ENCODE data around the gene KCNJ9.

KCNJ9 gene

DNA sequence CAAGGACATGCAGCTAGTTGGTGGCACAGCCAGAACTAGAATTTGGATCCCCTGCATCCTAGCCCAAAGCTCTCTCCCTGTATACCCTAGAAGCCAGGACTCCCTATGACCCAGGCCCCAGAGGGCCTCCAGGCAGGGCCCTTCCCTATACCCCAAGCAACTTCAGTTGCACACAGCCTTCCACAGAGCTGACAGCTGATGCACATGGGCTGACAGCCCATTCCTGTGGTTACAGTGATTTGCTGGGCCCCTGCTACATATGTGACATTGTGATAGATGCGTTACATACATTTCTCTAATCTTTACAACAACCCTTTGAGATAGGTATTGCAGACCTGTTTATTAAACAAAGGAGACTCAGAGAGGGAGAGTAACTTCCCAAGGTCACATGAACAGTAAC is 40.0 kb downstream of the KCNJ9 start:
- Histone ChIP-seq H3K4me3 (ENCODE audit: low read depth, low read length) (no peak overlapping the region), H4K12ac (ENCODE audit: low read depth, low read length) (no peak overlapping the region), H2BK5ac (ENCODE audit: low read depth, low read length, poor library complexity) (no peak overlapping the region), H2AFZ (ENCODE audit: insufficient read depth, low read length, poor library complexity) (no peak overlapping the region), H4K8ac (ENCODE audit: low read depth, low read length) (no peak overlapping the region), H3K4me2 (ENCODE audit: low read length) (no peak overlapping the region), H3K79me2 (ENCODE audit: control insufficient read depth, insufficient read depth, low read length, poor library complexity) (no peaks in the 10 kb centered on the region), H3K79me1 (ENCODE audit: low read length) (no peaks in the 10 kb centered on the region), H3K4ac (ENCODE audit: low read depth, low read length) (no peak overlapping the region), H3K36me3 (ENCODE audit: control insufficient read depth in 1 of 2, insufficient read depth in 2 of 2, low read length in 2 of 2) (no peaks in the 10 kb centered on the region), H2AK5ac (ENCODE audit: low read length) (no peak overlapping the region), H2BK12ac (ENCODE audit: low read length) (no peak overlapping the region), H4K91ac (ENCODE audit: low read depth, low read length) (no peak overlapping the region), H3K9ac (ENCODE audit: low read length) (no peak overlapping the region), H3K27me3 (ENCODE audit: insufficient read depth, low read length) (no peaks in the 10 kb centered on the region), H3K14ac (ENCODE audit: low read length) (no peak overlapping the region), H3K18ac (ENCODE audit: low read length) (no peak overlapping the region), H3K23ac (ENCODE audit: low read length) (no peak overlapping the region), H3K27ac (ENCODE audit: low read depth, low read length) (no peak overlapping the region), H3K9me3 (ENCODE audit: insufficient read depth, low read depth, low read length) (no peaks in the 10 kb centered on the region), H2BK120ac (ENCODE audit: insufficient read depth, low read length, poor library complexity) (no peak overlapping the region), H3K4me1 (ENCODE audit: control insufficient read depth in 1 of 2, insufficient read depth in 2 of 2, low read length in 2 of 2) (peaks cover 5 to 10% of the 10 kb centered on the region in 2 experiments)
- no CpG with 5 or more reads among the region's 1 CpG for WGBS (ENCODE audit: extremely low coverage, insufficient coverage, insufficient read length)
- no peak for DNase-seq

- no peak overlapping the region for H3K4ac ChIP-seq (ENCODE audit: low read depth, low read length)
- H3K4me1 ChIP-seq (ENCODE audit: control insufficient read depth in 1 of 2, insufficient read depth in 2 of 2, low read length in 2 of 2) = peaks cover 5 to 10% of the 10 kb centered on the region in 2 experiments
- H3K79me2 ChIP-seq (ENCODE audit: control insufficient read depth, insufficient read depth, low read length, poor library complexity) = no peaks in the 10 kb centered on the region
- no peak overlapping the region for H2BK12ac ChIP-seq (ENCODE audit: low read length)
- no peak overlapping the region for H4K8ac ChIP-seq (ENCODE audit: low read depth, low read length)
- H2AK5ac ChIP-seq (ENCODE audit: low read length) = no peak overlapping the region
- no peak overlapping the region for H3K18ac ChIP-seq (ENCODE audit: low read length)
- no peak overlapping the region for H2AFZ ChIP-seq (ENCODE audit: insufficient read depth, low read length, poor library complexity)
- no peaks in the 10 kb centered on the region for H3K27me3 ChIP-seq (ENCODE audit: insufficient read depth, low read length)
- no peak overlapping the region for H2BK120ac ChIP-seq (ENCODE audit: insufficient read depth, low read length, poor library complexity)
- H3K27ac ChIP-seq (ENCODE audit: low read depth, low read length) = no peak overlapping the region
- H4K91ac ChIP-seq (ENCODE audit: low read depth, low read length) = no peak overlapping the region
- no peak for DNase-seq
- H4K12ac ChIP-seq (ENCODE audit: low read depth, low read length) = no peak overlapping the region
- WGBS (ENCODE audit: extremely low coverage, insufficient coverage, insufficient read length) = no CpG with 5 or more reads among the region's 16 CpGs
- no peak overlapping the region for H3K23ac ChIP-seq (ENCODE audit: low read length)
- no peaks in the 10 kb centered on the region for H3K36me3 ChIP-seq (ENCODE audit: control insufficient read depth in 1 of 2, insufficient read depth in 2 of 2, low read length in 2 of 2)
- no peak overlapping the region for H3K4me2 ChIP-seq (ENCODE audit: low read length)
- H3K9ac ChIP-seq (ENCODE audit: low read length) = no peak overlapping the region
- H3K4me3 ChIP-seq (ENCODE audit: low read depth, low read length) = no peak overlapping the region
- H3K9me3 ChIP-seq (ENCODE audit: insufficient read depth, low read depth, low read length) = no peaks in the 10 kb centered on the region
- H2BK5ac ChIP-seq (ENCODE audit: low read depth, low read length, poor library complexity) = no peak overlapping the region
- no peak overlapping the region for H3K14ac ChIP-seq (ENCODE audit: low read length)
- no peaks in the 10 kb centered on the region for H3K79me1 ChIP-seq (ENCODE audit: low read length)
Measured at GRCh38 chr1:160122978-160123495, 41.7 kb downstream of the KCNJ9 start.

DNA sequence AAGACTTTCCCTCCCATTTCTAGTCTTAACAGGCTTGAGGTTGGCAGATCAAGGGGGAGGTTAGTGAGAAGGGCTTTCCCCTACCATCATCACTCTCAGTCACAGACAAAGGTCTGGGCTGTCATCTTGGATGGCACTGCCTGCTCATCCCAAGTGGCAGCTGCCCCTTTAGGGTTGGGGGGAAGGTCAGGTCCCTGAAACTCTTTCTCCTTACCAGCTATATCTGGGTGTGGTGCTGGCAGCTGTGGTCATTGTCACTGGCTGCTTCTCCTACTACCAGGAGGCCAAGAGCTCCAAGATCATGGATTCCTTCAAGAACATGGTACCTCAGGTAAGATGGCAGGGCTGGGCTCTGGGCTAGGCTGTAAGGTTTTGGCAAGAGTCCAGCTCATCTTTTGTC is 42.4 kb downstream of the KCNJ9 start:
- Histone ChIP-seq H3K27me3 (ENCODE audit: insufficient read depth, low read length) (no peaks in the 10 kb centered on the region), H2AK5ac (ENCODE audit: low read length) (no peak overlapping the region), H3K36me3 (ENCODE audit: control insufficient read depth in 1 of 2, insufficient read depth in 2 of 2, low read length in 2 of 2) (no peaks in the 10 kb centered on the region), H3K4me1 (ENCODE audit: control insufficient read depth in 1 of 2, insufficient read depth in 2 of 2, low read length in 2 of 2) (peaks cover 5 to 10% of the 10 kb centered on the region in 2 experiments), H3K9me3 (ENCODE audit: insufficient read depth, low read depth, low read length) (no peaks in the 10 kb centered on the region), H2BK120ac (ENCODE audit: insufficient read depth, low read length, poor library complexity) (no peak overlapping the region), H3K79me2 (ENCODE audit: control insufficient read depth, insufficient read depth, low read length, poor library complexity) (no peaks in the 10 kb centered on the region), H3K4ac (ENCODE audit: low read depth, low read length) (no peak overlapping the region), H3K79me1 (ENCODE audit: low read length) (no peaks in the 10 kb centered on the region), H3K4me3 (ENCODE audit: low read depth, low read length) (no peak overlapping the region), H3K18ac (ENCODE audit: low read length) (no peak overlapping the region), H2BK12ac (ENCODE audit: low read length) (no peak overlapping the region), H3K9ac (ENCODE audit: low read length) (no peak overlapping the region), H2AFZ (ENCODE audit: insufficient read depth, low read length, poor library complexity) (no peak overlapping the region), H3K4me2 (ENCODE audit: low read length) (no peak overlapping the region), H3K14ac (ENCODE audit: low read length) (no peak overlapping the region), H2BK5ac (ENCODE audit: low read depth, low read length, poor library complexity) (no peak overlapping the region), H3K23ac (ENCODE audit: low read length) (no peak overlapping the region), H3K27ac (ENCODE audit: low read depth, low read length) (no peak overlapping the region), H4K12ac (ENCODE audit: low read depth, low read length) (no peak overlapping the region), H4K8ac (ENCODE audit: low read depth, low read length) (no peak overlapping the region), H4K91ac (ENCODE audit: low read depth, low read length) (no peak overlapping the region)
- DNase-seq = no peak

GRCh38 chr1:160124705-160125478 is 43.6 kb downstream of the KCNJ9 start:
- Histone ChIP-seq H4K91ac (ENCODE audit: low read depth, low read length) (no peak overlapping the region), H3K18ac (ENCODE audit: low read length) (no peak overlapping the region), H3K79me2 (ENCODE audit: control insufficient read depth, insufficient read depth, low read length, poor library complexity) (no peaks in the 10 kb centered on the region), H3K4me1 (ENCODE audit: control insufficient read depth in 1 of 2, insufficient read depth in 2 of 2, low read length in 2 of 2) (peaks cover 5 to 10% of the 10 kb centered on the region in 2 experiments), H2AFZ (ENCODE audit: insufficient read depth, low read length, poor library complexity) (no peak overlapping the region), H3K14ac (ENCODE audit: low read length) (no peak overlapping the region), H3K4me3 (ENCODE audit: low read depth, low read length) (no peak overlapping the region), H3K79me1 (ENCODE audit: low read length) (no peaks in the 10 kb centered on the region), H3K27ac (ENCODE audit: low read depth, low read length) (no peak overlapping the region), H2BK5ac (ENCODE audit: low read depth, low read length, poor library complexity) (no peak overlapping the region), H2AK5ac (ENCODE audit: low read length) (no peak overlapping the region), H4K8ac (ENCODE audit: low read depth, low read length) (no peak overlapping the region), H3K4ac (ENCODE audit: low read depth, low read length) (no peak overlapping the region), H3K23ac (ENCODE audit: low read length) (no peak overlapping the region), H4K12ac (ENCODE audit: low read depth, low read length) (no peak overlapping the region), H3K36me3 (ENCODE audit: control insufficient read depth in 1 of 2, insufficient read depth in 2 of 2, low read length in 2 of 2) (no peaks in the 10 kb centered on the region), H3K27me3 (ENCODE audit: insufficient read depth, low read length) (no peaks in the 10 kb centered on the region), H2BK120ac (ENCODE audit: insufficient read depth, low read length, poor library complexity) (no peak overlapping the region), H3K9me3 (ENCODE audit: insufficient read depth, low read depth, low read length) (no peaks in the 10 kb centered on the region), H3K9ac (ENCODE audit: low read length) (no peak overlapping the region), H3K4me2 (ENCODE audit: low read length) (no peak overlapping the region), H2BK12ac (ENCODE audit: low read length) (no peak overlapping the region)
- peak; percentile 86 to 95 for DNase-seq
- WGBS (ENCODE audit: extremely low coverage, insufficient coverage, insufficient read length) = no CpG with 5 or more reads among the region's 8 CpGs

Data from trophoblast cell (in vitro differentiated cells and primary cell).